ENCODE data around the gene MGAT4A.

MGAT4A gene

GRCh38 chr2:98738304-98738703 is 7.4 kb upstream of the MGAT4A start (continued):
- no peak for TF ChIP-seq TSHZ2 (CRISPR knock-in tag; IDR thresholded peaks at IDR 0.05)
- no peak for TF ChIP-seq ZNF565 (CRISPR knock-in tag; conservative IDR thresholded peaks at IDR 0.05; ENCODE audit: low read depth)

- ATAC-seq: no peak
- TF ChIP-seq POU6F1 (CRISPR knock-in tag; IDR thresholded peaks at IDR 0.05; ENCODE audit: borderline replicate concordance, low read depth) (no peak), TCF4 (CRISPR knock-in tag; IDR thresholded peaks at IDR 0.05; ENCODE audit: borderline replicate concordance) (no peak), ZNF70 (CRISPR knock-in tag; IDR thresholded peaks at IDR 0.05) (no peak), CSRNP3 (CRISPR knock-in tag; IDR thresholded peaks at IDR 0.05) (no peak), ZNF565 (CRISPR knock-in tag; conservative IDR thresholded peaks at IDR 0.05; ENCODE audit: low read depth) (no peak), TOX (CRISPR knock-in tag; IDR thresholded peaks at IDR 0.05; ENCODE audit: borderline replicate concordance) (no peak)
These were observed 6.9 kb upstream of the MGAT4A start for GRCh38 chr2:98737848-98738247.

GRCh38 chr2:98736464-98736889 is 5.5 kb upstream of the MGAT4A start:
- TF ChIP-seq TSHZ2 (CRISPR knock-in tag; IDR thresholded peaks at IDR 0.05): no peak
- no peak for TF ChIP-seq CSRNP3 (CRISPR knock-in tag; IDR thresholded peaks at IDR 0.05)
- no peak for TF ChIP-seq ZNF70 (CRISPR knock-in tag; IDR thresholded peaks at IDR 0.05)
- no peak for TF ChIP-seq ZFP30 (CRISPR knock-in tag; IDR thresholded peaks at IDR 0.05)
- TF ChIP-seq ZNF565 (CRISPR knock-in tag; conservative IDR thresholded peaks at IDR 0.05; ENCODE audit: low read depth): no peak
- TF ChIP-seq GLIS3 (CRISPR knock-in tag; IDR thresholded peaks at IDR 0.05): no peak
- no peak for TF ChIP-seq TCF4 (CRISPR knock-in tag; IDR thresholded peaks at IDR 0.05; ENCODE audit: borderline replicate concordance)
- no peak for TF ChIP-seq RARB (CRISPR knock-in tag; IDR thresholded peaks at IDR 0.05)
- TF ChIP-seq ESRRG (CRISPR knock-in tag; IDR thresholded peaks at IDR 0.05): no peak
- TF ChIP-seq CSDC2 (CRISPR knock-in tag; IDR thresholded peaks at IDR 0.05): no peak
- no peak for TF ChIP-seq PPARA (CRISPR knock-in tag; IDR thresholded peaks at IDR 0.05; ENCODE audit: borderline replicate concordance)
- TF ChIP-seq ARNTL (CRISPR knock-in tag; IDR thresholded peaks at IDR 0.05; ENCODE audit: borderline replicate concordance, low read depth): no peak
- TF ChIP-seq ISL1 (CRISPR knock-in tag; IDR thresholded peaks at IDR 0.05): no peak
- no peak for TF ChIP-seq SNAI2 (CRISPR knock-in tag; IDR thresholded peaks at IDR 0.05)
- no peak for TF ChIP-seq OSR1 (CRISPR knock-in tag; IDR thresholded peaks at IDR 0.05)
- no peak for TF ChIP-seq BACH2 (CRISPR knock-in tag; IDR thresholded peaks at IDR 0.05; ENCODE audit: borderline replicate concordance)
- TF ChIP-seq CREB5 (CRISPR knock-in tag; IDR thresholded peaks at IDR 0.05; ENCODE audit: low read depth): no peak
- TF ChIP-seq ZC3H10 (CRISPR knock-in tag; IDR thresholded peaks at IDR 0.05): no peak
- no peak for ATAC-seq
